ENCODE measurements around the gene MYBL2.

- TF ChIP-seq CTCF (IDR thresholded peaks at IDR 0.05) (no peak), POLR2A (IDR thresholded peaks at IDR 0.05) (no peak)
Measured at GRCh38 chr20:43728686-43729255, 61.9 kb downstream of the MYBL2 start.
